Activated naive CD4-positive, alpha-beta T cell treated with anti-CD3 and anti-CD28 coated beads, Interleukin-2, amount 10 ng/mL, durations not matched to agents 7 days and 5 days (primary cell): ENCODE measurements around the gene GYS1.
A peak's percentile ranks its signal among the peaks of the same experiment; 100 is the strongest.

Source experiments
- CTCF ChIA-PET: fragments of 350-600 bp; sonication (Branson Sonifier 250); formaldehyde crosslinking; loops from one replicate; lab custom pipeline; 2021; ENCODE audit warnings: antibody characterized with exemption; lab: Charles Lee
- DNase-seq: peaks from one replicate; pipeline ENCODE4 v3.0.0-alpha.2; 2020
- H3K27ac Mint-ChIP-seq: one replicate; pipeline ENCODE4 v1.8.0; 2021; ENCODE audit warnings: mild to moderate bottlenecking, moderate library complexity, mixed read lengths
- H3K27me3 Mint-ChIP-seq: one replicate; pipeline ENCODE4 v1.8.0; 2021; ENCODE audit warnings: mild to moderate bottlenecking, mixed read lengths
- H3K36me3 Mint-ChIP-seq: one replicate; pipeline ENCODE4 v1.8.0; 2021; ENCODE audit warnings: mixed read lengths
- H3K4me1 Mint-ChIP-seq: one replicate; pipeline ENCODE4 v1.8.0; 2021; ENCODE audit warnings: mixed read lengths
- H3K4me3 Mint-ChIP-seq: one replicate; pipeline ENCODE4 v1.8.0; 2021; ENCODE audit warnings: mild to moderate bottlenecking, moderate library complexity, mixed read lengths
- H3K9me3 Mint-ChIP-seq: one replicate; pipeline ENCODE4 v1.8.0; 2021; ENCODE audit warnings: mixed read lengths

The GYS1 gene

GRCh38 chr19:48959341-48960239, 33.5 kb downstream of the GYS1 start:
- CTCF ChIA-PET = no interaction called here
- peak; percentile 58 for DNase-seq
- Mint-ChIP-seq H3K36me3 (peaks cover 51% of the 10 kb centered on the region), H3K27me3 (no peaks in the 10 kb centered on the region), H3K4me3 (no peak overlapping the region), H3K27ac (peak overlapping the region; percentile 78), H3K9me3 (no peaks in the 10 kb centered on the region), H3K4me1 (peaks cover 84% of the 10 kb centered on the region)

- no peaks in the 10 kb centered on the region for H3K9me3 Mint-ChIP-seq
- H3K27me3 Mint-ChIP-seq = no peaks in the 10 kb centered on the region
- CTCF ChIA-PET = no interaction called here
- peaks cover 76% of the 10 kb centered on the region for H3K4me1 Mint-ChIP-seq
- peak overlapping the region; percentile 46 for H3K27ac Mint-ChIP-seq
- no peak for DNase-seq
- H3K36me3 Mint-ChIP-seq = peaks cover 51% of the 10 kb centered on the region
- no peak overlapping the region for H3K4me3 Mint-ChIP-seq
Observed at GRCh38 chr19:48958006-48958405, 35.1 kb downstream of the GYS1 start.

GRCh38 chr19:48955308-48955958, 37.7 kb downstream of the GYS1 start:
- Mint-ChIP-seq H3K36me3 (peaks cover 35% of the 10 kb centered on the region), H3K27me3 (peaks cover 8% of the 10 kb centered on the region), H3K4me1 (peaks cover 51% of the 10 kb centered on the region), H3K27ac (peak overlapping the region; percentile 91), H3K4me3 (peak overlapping the region; percentile 79), H3K9me3 (no peaks in the 10 kb centered on the region)
- DNase-seq = no peak
- CTCF ChIA-PET = no interaction called here

- Mint-ChIP-seq H3K27ac (peak within 1 kb of the TSS; percentile 91), H3K4me1 (peaks cover 48% of the 10 kb centered on the region), H3K9me3 (no peaks in the 10 kb centered on the region), H3K4me3 (peak within 1 kb of the TSS; percentile 79), H3K27me3 (peaks cover 8% of the 10 kb centered on the region), H3K36me3 (peaks cover 35% of the 10 kb centered on the region)
- CTCF ChIA-PET = interaction anchor here (0.9 to 1.3 kb wide), 3 partner anchors 11 to 55 kb away, joined by 3 to 5 read pairs (median 4); no protein-coding TSS in a partner anchor
- peak; percentile 96 for DNase-seq
Observed at GRCh38 chr19:48954595-48955307, 38.4 kb downstream of the GYS1 start, which contains the start of gene BAX. Gene BAX (plus strand): TSS chr19:48954875. CDS start chr19:48954929, 54 bp downstream.

- H3K27ac Mint-ChIP-seq = peak overlapping the region; percentile 90
- no peak for DNase-seq
- peaks cover 8% of the 10 kb centered on the region for H3K27me3 Mint-ChIP-seq
- peaks cover 32% of the 10 kb centered on the region for H3K36me3 Mint-ChIP-seq
- H3K9me3 Mint-ChIP-seq = no peaks in the 10 kb centered on the region
- CTCF ChIA-PET = interaction anchor here (0.9 to 1.3 kb wide), 4 partner anchors 10 to 54 kb away, joined by 3 to 5 read pairs (median 4); no protein-coding TSS in a partner anchor
- peak overlapping the region; percentile 79 for H3K4me3 Mint-ChIP-seq
- H3K4me1 Mint-ChIP-seq = peaks cover 43% of the 10 kb centered on the region
Observed at GRCh38 chr19:48953990-48954594, 39.0 kb downstream of the GYS1 start.

- no peak for DNase-seq
- CTCF ChIA-PET = interaction anchor here (0.6 to 1.1 kb wide), 3 partner anchors 8 to 313 kb away, joined by 3 read pairs; no protein-coding TSS in a partner anchor
- peaks cover 28% of the 10 kb centered on the region for H3K36me3 Mint-ChIP-seq
- H3K27me3 Mint-ChIP-seq = peaks cover 13% of the 10 kb centered on the region
- H3K4me3 Mint-ChIP-seq = no peak overlapping the region
- H3K27ac Mint-ChIP-seq = no peak overlapping the region
- H3K4me1 Mint-ChIP-seq = peaks cover 35% of the 10 kb centered on the region
- H3K9me3 Mint-ChIP-seq = peaks cover 6% of the 10 kb centered on the region
Observed at GRCh38 chr19:48953141-48953540, 40.0 kb downstream of the GYS1 start.

GRCh38 chr19:48950830-48951519, 42.1 kb downstream of the GYS1 start:
- CTCF ChIA-PET = interaction anchor here (1.9 kb wide), 1 partner anchor 19 kb away, joined by 5 read pairs; no protein-coding TSS in a partner anchor
- peaks cover 11% of the 10 kb centered on the region for H3K9me3 Mint-ChIP-seq
- no peak overlapping the region for H3K27ac Mint-ChIP-seq
- H3K36me3 Mint-ChIP-seq = peaks cover 14% of the 10 kb centered on the region
- peaks cover 13% of the 10 kb centered on the region for H3K27me3 Mint-ChIP-seq
- H3K4me1 Mint-ChIP-seq = peaks cover 17% of the 10 kb centered on the region
- DNase-seq = no peak
- H3K4me3 Mint-ChIP-seq = no peak overlapping the region

- DNase-seq = no peak
- Mint-ChIP-seq H3K36me3 (peaks cover 7% of the 10 kb centered on the region), H3K27ac (no peak overlapping the region), H3K9me3 (peaks cover 11% of the 10 kb centered on the region), H3K4me1 (peaks cover 9% of the 10 kb centered on the region), H3K27me3 (peaks cover 13% of the 10 kb centered on the region), H3K4me3 (no peak overlapping the region)
- CTCF ChIA-PET = no interaction called here
Observed at GRCh38 chr19:48950159-48950558, 43.0 kb downstream of the GYS1 start.

GRCh38 chr19:48947258-48947542, 45.9 kb downstream of the GYS1 start:
- CTCF ChIA-PET = no interaction called here
- DNase-seq = no peak
- H3K27me3 Mint-ChIP-seq = peaks cover 10% of the 10 kb centered on the region
- no peaks in the 10 kb centered on the region for H3K4me1 Mint-ChIP-seq
- peaks cover 11% of the 10 kb centered on the region for H3K9me3 Mint-ChIP-seq
- no peak overlapping the region for H3K27ac Mint-ChIP-seq
- peaks cover 4% of the 10 kb centered on the region for H3K36me3 Mint-ChIP-seq
- H3K4me3 Mint-ChIP-seq = no peak overlapping the region

- Mint-ChIP-seq H3K36me3 (peaks cover 4% of the 10 kb centered on the region), H3K9me3 (peaks cover 11% of the 10 kb centered on the region), H3K27me3 (peaks cover 4% of the 10 kb centered on the region), H3K27ac (no peak overlapping the region), H3K4me3 (no peak overlapping the region), H3K4me1 (no peaks in the 10 kb centered on the region)
- no peak for DNase-seq
- CTCF ChIA-PET = no interaction called here
Observed at GRCh38 chr19:48946463-48947257, 46.4 kb downstream of the GYS1 start.

GRCh38 chr19:48945817-48946216, 47.3 kb downstream of the GYS1 start:
- CTCF ChIA-PET = no interaction called here
- H3K4me1 Mint-ChIP-seq = no peaks in the 10 kb centered on the region
- DNase-seq = no peak
- no peak overlapping the region for H3K27ac Mint-ChIP-seq
- peaks cover 10% of the 10 kb centered on the region for H3K36me3 Mint-ChIP-seq
- no peak overlapping the region for H3K4me3 Mint-ChIP-seq
- H3K27me3 Mint-ChIP-seq = peaks cover 4% of the 10 kb centered on the region
- peaks cover 16% of the 10 kb centered on the region for H3K9me3 Mint-ChIP-seq

- no peaks in the 10 kb centered on the region for H3K4me1 Mint-ChIP-seq
- no peak overlapping the region for H3K27ac Mint-ChIP-seq
- DNase-seq = no peak
- H3K4me3 Mint-ChIP-seq = no peak overlapping the region
- H3K36me3 Mint-ChIP-seq = peaks cover 10% of the 10 kb centered on the region
- CTCF ChIA-PET = interaction anchor here (1.1 kb wide), 1 partner anchor 8 kb away, joined by 3 read pairs; no protein-coding TSS in a partner anchor
- H3K9me3 Mint-ChIP-seq = peaks cover 16% of the 10 kb centered on the region
- peaks cover 4% of the 10 kb centered on the region for H3K27me3 Mint-ChIP-seq
Observed at GRCh38 chr19:48945415-48945814, 47.7 kb downstream of the GYS1 start.
